ENCODE data around the gene ADPGK.

DNA sequence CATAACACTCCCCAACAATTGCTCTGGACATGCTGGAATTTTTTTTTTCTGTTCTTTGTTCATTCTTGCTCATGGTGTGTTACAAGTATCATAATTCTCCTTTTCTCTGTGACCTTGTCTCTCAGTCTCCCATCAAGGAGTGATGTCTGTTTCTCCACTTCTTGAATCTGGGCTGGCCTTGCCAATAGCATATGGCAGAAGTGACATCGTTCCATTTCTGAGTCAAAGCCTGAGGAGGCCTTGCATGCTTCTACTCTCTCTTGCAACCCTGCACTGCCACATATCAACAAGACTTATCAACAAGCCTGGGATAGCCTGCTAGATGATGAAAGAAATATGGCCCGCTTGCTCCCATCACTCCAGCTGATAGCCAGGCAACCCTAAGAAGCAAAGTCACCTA, 8.9 kb upstream of the ADPGK start:
- no peak for TF ChIP-seq POLR2A (IDR thresholded peaks at IDR 0.05)
- TF ChIP-seq, protein P1, sequence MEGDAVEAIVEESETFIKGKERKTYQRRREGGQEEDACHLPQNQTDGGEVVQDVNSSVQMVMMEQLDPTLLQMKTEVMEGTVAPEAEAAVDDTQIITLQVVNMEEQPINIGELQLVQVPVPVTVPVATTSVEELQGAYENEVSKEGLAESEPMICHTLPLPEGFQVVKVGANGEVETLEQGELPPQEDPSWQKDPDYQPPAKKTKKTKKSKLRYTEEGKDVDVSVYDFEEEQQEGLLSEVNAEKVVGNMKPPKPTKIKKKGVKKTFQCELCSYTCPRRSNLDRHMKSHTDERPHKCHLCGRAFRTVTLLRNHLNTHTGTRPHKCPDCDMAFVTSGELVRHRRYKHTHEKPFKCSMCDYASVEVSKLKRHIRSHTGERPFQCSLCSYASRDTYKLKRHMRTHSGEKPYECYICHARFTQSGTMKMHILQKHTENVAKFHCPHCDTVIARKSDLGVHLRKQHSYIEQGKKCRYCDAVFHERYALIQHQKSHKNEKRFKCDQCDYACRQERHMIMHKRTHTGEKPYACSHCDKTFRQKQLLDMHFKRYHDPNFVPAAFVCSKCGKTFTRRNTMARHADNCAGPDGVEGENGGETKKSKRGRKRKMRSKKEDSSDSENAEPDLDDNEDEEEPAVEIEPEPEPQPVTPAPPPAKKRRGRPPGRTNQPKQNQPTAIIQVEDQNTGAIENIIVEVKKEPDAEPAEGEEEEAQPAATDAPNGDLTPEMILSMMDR (IDR thresholded peaks at IDR 0.05): no peak
